Omental fat pad (tissue), 4 donors: Measurements from ENCODE around the gene ATF1. TPM values are rescaled to one million over a fixed set of nuclear protein-coding genes. Genes with fewer than 3 reads are reported as not detected.

Experiments used
- ATAC-seq: fragments of 150-250 bp; one replicate; pipeline ENCODE4 v1.9.1; 2016; ENCODE audit warnings: mild to moderate bottlenecking, moderate library complexity; ENCODE audit not compliant: low FRiP score
- DNase-seq: peaks from one replicate; pipeline ENCODE4 v3.0.0-alpha.2; 2019; ENCODE audit warnings: low spot score
- total RNA-seq, 4 donors: library from RNA; depleted of rRNA; stranded (reverse); fragments of >200 nt; gene quantifications; one replicate each; pipeline ENCODE4 v1.1.0, GENCODE V29; 2016
- TF ChIP-seq, protein P1 (sequence below), 3 donors: fragments of 450-650 bp; IDR thresholded peaks; one replicate each; pipeline ENCODE4 v1.5.1; 2016 to 2017; ENCODE audit warnings: antibody characterized with exemption in 3 of 3, mild to moderate bottlenecking in 3 of 3, moderate library complexity in 2 of 3

Gene ATF1
- 10 to 100 TPM; 17.0 to 23.3 (median 18.1) TPM for total RNA-seq

DNA sequence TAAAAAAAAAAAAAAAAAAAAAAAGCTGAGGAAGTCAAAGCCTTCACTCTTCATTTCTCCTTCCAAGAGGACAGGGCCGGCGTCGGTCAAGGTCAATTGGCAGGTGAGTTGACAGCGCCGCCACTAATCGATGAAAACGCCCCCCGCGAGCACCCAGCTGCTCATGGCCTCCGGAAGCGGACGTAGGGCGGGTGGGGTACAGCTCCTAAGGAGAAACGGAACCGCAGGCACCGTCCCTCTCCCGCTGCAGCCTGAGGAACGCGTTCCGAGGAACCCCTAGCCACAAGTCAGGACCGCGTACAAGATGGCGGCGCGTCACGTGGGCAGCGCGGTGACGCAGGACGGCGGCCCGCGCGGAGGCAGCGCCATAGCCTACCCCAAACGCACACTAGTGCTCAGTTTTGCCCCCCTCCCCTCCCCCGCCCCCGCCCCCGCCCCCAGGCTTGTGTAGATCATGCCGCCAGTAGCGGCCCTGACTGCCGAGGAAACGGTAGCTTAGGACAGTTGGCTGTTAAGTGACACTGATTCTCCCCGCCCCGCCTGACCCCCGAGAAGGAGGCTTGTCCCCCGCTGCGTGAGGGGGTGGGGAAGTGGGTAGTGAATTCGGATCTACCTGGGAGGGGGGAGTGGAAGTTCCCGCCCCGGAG, at the start of gene ATF1:
Gene ATF1, plus strand, starts transcription at position 463 of the 647 bp plus-strand sequence. CDS start 16,045 bp downstream, outside the sequence.
- ATAC-seq (peak; percentile 92), DNase-seq (peak; percentile 68)
- TF ChIP-seq, protein P1, sequence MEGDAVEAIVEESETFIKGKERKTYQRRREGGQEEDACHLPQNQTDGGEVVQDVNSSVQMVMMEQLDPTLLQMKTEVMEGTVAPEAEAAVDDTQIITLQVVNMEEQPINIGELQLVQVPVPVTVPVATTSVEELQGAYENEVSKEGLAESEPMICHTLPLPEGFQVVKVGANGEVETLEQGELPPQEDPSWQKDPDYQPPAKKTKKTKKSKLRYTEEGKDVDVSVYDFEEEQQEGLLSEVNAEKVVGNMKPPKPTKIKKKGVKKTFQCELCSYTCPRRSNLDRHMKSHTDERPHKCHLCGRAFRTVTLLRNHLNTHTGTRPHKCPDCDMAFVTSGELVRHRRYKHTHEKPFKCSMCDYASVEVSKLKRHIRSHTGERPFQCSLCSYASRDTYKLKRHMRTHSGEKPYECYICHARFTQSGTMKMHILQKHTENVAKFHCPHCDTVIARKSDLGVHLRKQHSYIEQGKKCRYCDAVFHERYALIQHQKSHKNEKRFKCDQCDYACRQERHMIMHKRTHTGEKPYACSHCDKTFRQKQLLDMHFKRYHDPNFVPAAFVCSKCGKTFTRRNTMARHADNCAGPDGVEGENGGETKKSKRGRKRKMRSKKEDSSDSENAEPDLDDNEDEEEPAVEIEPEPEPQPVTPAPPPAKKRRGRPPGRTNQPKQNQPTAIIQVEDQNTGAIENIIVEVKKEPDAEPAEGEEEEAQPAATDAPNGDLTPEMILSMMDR (IDR thresholded peaks at IDR 0.05): no peak

DNA sequence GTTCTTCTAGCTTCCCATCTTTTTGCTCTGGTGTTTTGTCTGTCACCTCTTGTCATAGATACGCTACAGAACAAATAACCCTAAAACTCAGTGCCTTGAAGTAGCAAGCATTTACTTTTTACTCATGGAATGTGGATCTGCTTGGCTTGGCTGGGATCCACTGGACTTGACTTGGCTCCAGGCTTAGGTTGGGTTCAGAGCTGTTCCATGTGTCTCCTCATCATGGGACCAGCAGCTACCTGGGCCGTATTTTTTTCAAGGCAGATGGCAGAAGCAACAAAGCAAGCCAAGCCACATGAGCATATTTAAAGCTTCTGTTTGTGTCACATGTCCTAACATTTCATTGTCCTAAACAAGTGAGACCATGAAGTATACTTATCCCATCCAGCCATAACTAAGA, 48.7 kb upstream of the ATF1 start:
- DNase-seq: no peak
- ATAC-seq: no peak
- TF ChIP-seq, protein P1 (IDR thresholded peaks at IDR 0.05): no peak

DNA sequence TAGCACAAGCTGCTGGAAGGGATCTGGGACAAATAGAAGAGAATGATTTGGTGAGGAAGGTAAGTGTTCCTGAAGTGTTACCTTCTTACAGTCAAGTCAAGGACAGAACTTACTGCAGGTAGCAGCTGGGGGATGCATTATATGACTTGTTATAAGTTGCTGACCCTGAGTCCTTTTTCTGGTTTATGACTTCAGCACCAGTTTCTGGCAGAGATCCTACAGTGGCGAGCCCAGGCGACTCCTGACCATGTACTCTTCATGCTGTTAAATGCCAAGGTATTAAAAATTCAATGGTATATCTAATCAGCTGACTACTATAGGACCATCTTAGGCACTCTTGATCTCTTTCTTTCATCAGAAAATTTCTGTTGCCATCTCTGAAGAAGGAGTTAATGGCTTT, 45.1 kb upstream of the ATF1 start:
- ATAC-seq (no peak), DNase-seq (no peak)
- TF ChIP-seq, protein P1 (IDR thresholded peaks at IDR 0.05): no peak

DNA sequence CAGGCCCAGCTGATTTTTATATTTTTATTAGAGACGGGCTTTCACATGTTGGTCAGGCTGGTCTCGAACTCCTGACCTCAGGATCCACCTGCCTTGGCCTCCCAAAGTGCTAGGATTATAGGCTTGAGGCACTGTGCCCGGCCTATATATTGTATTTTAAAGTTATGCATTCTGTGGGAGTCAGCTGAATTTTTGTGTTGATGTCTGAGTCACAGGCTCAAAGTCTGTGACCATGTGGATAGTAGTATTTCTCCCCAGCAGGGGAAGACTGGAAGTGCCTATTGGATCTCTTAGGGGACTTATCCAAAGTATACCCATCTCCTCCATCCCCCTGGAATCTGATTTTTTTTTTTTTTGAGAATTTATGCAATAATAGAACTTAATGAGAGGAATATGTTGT, 43.8 kb upstream of the ATF1 start:
- ATAC-seq (no peak), DNase-seq (no peak)
- TF ChIP-seq, protein P1 (IDR thresholded peaks at IDR 0.05): no peak

GRCh38 chr12:50720501-50720900, 43.4 kb upstream of the ATF1 start:
- ATAC-seq (no peak), DNase-seq (no peak)
- TF ChIP-seq, protein P1 (IDR thresholded peaks at IDR 0.05): no peak

GRCh38 chr12:50723865-50724264, 40.0 kb upstream of the ATF1 start:
- no peak for DNase-seq
- TF ChIP-seq, protein P1 (IDR thresholded peaks at IDR 0.05): no peak
- ATAC-seq: no peak
